Keratinocyte (primary cell): ENCODE measurements around the gene TCHP. TPM values are rescaled to one million over a fixed set of nuclear protein-coding genes. Genes with fewer than 3 reads are reported as not detected.

Experiments used
- DNase-seq: peaks from one replicate; pipeline ENCODE4 v3.0.0-alpha.2; 2011; ENCODE audit warnings: low read depth, missing footprints, low spot score
- FAIRE-seq: peaks from 2 replicates; lab custom pipeline; 2011; peaks lifted over from hg19 to GRCh38; lab: Jason Lieb, UNC
- H2AFZ ChIP-seq: 2 replicates; pipeline ENCODE4 v1.6.0; 2012; ENCODE audit warnings: low read length, control low read depth, inconsistent platforms; ENCODE audit not compliant: control insufficient read depth
- H3K27ac ChIP-seq: 2 replicates; pipeline ENCODE4 v1.5.1; 2011; ENCODE audit warnings: low read length; ENCODE audit not compliant: control insufficient read depth, insufficient read depth
- H3K27me3 ChIP-seq: 3 replicates; pipeline ENCODE4 v1.6.0; 2011; ENCODE audit warnings: low read length; ENCODE audit not compliant: control insufficient read depth, insufficient read depth; ENCODE audit errors: extremely low read depth
- H3K36me3 ChIP-seq, 2 experiments: 2 replicates in 1 of 2; 3 replicates in 1 of 2; pipeline ENCODE4 v1.5.1; 2011; ENCODE audit warnings: low read length in 2 of 2, mild to moderate bottlenecking in 1 of 2; ENCODE audit not compliant: control insufficient read depth in 2 of 2, insufficient read depth in 2 of 2; ENCODE audit errors: extremely low read depth in 1 of 2
- H3K4me1 ChIP-seq: 3 replicates; pipeline ENCODE4 v1.5.1; 2011; ENCODE audit warnings: low read length; ENCODE audit not compliant: control insufficient read depth, insufficient read depth; ENCODE audit errors: extremely low read depth
- H3K4me2 ChIP-seq: 3 replicates; pipeline ENCODE4 v1.6.0; 2011; ENCODE audit warnings: low read depth, low read length; ENCODE audit not compliant: control insufficient read depth, insufficient read depth; ENCODE audit errors: extremely low read depth
- H3K4me3 ChIP-seq, 3 experiments: fragments of 200-600 bp in 1 of 3; sonication (generic) in 1 of 3; 2 replicates in 2 of 3; 3 replicates in 1 of 3; pipeline ENCODE4 v1.5.1; 2011 to 2016; ENCODE audit warnings: low read length in 3 of 3, mild to moderate bottlenecking in 3 of 3, control low read depth in 2 of 3, inconsistent platforms in 1 of 3, low read depth in 1 of 3, mixed read lengths in 1 of 3, mixed run types in 1 of 3, moderate library complexity in 1 of 3; ENCODE audit not compliant: control insufficient read depth in 2 of 3, insufficient read depth in 2 of 3; ENCODE audit errors: extremely low read depth in 1 of 3
- H3K79me2 ChIP-seq: 2 replicates; pipeline ENCODE4 v1.6.0; 2012; ENCODE audit warnings: low read length; ENCODE audit not compliant: control insufficient read depth, insufficient read depth
- H3K9ac ChIP-seq: 3 replicates; pipeline ENCODE4 v1.6.0; 2011; ENCODE audit warnings: low read length; ENCODE audit not compliant: control insufficient read depth, insufficient read depth; ENCODE audit errors: extremely low read depth
- H3K9me1 ChIP-seq: 3 replicates; pipeline ENCODE4 v1.6.0; 2011; ENCODE audit warnings: low read length; ENCODE audit not compliant: control insufficient read depth, insufficient read depth; ENCODE audit errors: extremely low read depth
- H3K9me3 ChIP-seq: 2 replicates; pipeline ENCODE4 v1.5.1; 2012; ENCODE audit warnings: low read depth, low read length; ENCODE audit not compliant: control insufficient read depth
- H4K20me1 ChIP-seq: 3 replicates; pipeline ENCODE4 v1.6.0; 2011; ENCODE audit warnings: low read length; ENCODE audit not compliant: control insufficient read depth, insufficient read depth; ENCODE audit errors: extremely low read depth
- CTCF ChIP-seq, 3 experiments: IDR thresholded peaks in 1 of 3; conservative IDR thresholded peaks in 1 of 3; optimal IDR thresholded peaks in 1 of 3; 2 replicates in 2 of 3; 3 replicates in 1 of 3; pipeline versions ENCODE3 to v1.5.1; 2011; ENCODE audit warnings: low read length in 3 of 3, mild to moderate bottlenecking in 3 of 3, moderate library complexity in 2 of 3, control low read depth in 1 of 3, inconsistent platforms in 1 of 3; ENCODE audit not compliant: insufficient read depth in 2 of 3; ENCODE audit errors: extremely low read depth in 1 of 3
- EZH2 ChIP-seq: IDR thresholded peaks from one replicate; pipeline ENCODE4 v1.6.1; 2012; ENCODE audit warnings: inconsistent platforms, mild to moderate bottlenecking, low read length, moderate library complexity
- dilution Hi-C: fragments of 300-500 bp; cut with MboI; formaldehyde crosslinking; loops from one replicate; pipeline ENCODE4 v1.7.0; 2020; ENCODE audit warnings: low sequenced_read_pairs; ENCODE audit not compliant: extremely low pct_ligation_motif_present
- polyA plus RNA-seq, 5 experiments: library from polyadenylated mRNA; depleted of rRNA in 3 of 5; stranded (reverse) in 3 of 5; stranded (forward) in 1 of 5; unstranded in 1 of 5; fragments of >200 nt; gene quantifications; 1 replicate in 1 of 5; 2 replicates in 3 of 5; 3 replicates in 1 of 5; pipeline versions ENCODE4 v1.2.1 to v1.2.3, GENCODE V29; 2011 to 2012; ENCODE audit warnings: missing spikeins in 2 of 5, low read depth in 1 of 5, low replicate concordance in 1 of 5

TCHP gene
- polyA plus RNA-seq, 1 donor (not counting 4 experiments of a cell fraction or from before 2014, with no cell fraction given): 9.6 TPM

- H4K20me1 ChIP-seq: no peaks in the 10 kb centered on the region
- no peak overlapping the region for H3K27ac ChIP-seq
- dilution Hi-C loops: no loop called here
- FAIRE-seq (no peak), DNase-seq (no peak)
- H3K9me3 ChIP-seq: no peaks in the 10 kb centered on the region
- H3K4me1 ChIP-seq: no peaks in the 10 kb centered on the region
- TF ChIP-seq CTCF (optimal IDR thresholded peaks at IDR 0.05 in 1 of 3, IDR thresholded peaks at IDR 0.05 in 1 of 3, conservative IDR thresholded peaks at IDR 0.05 in 1 of 3; ENCODE audit: extremely low read depth in 1 of 3, insufficient read depth in 2 of 3, low read length in 3 of 3) (no peak), EZH2 (no peak)
- no peaks in the 10 kb centered on the region for H3K79me2 ChIP-seq
- H3K9ac ChIP-seq: no peak overlapping the region
- peaks cover 4 to 17% of the 10 kb centered on the region in 2 experiments for H3K36me3 ChIP-seq
- no peaks in the 10 kb centered on the region for H3K9me1 ChIP-seq
- H3K4me3 ChIP-seq: no peak overlapping the region
- H3K4me2 ChIP-seq: no peak overlapping the region
- H3K27me3 ChIP-seq: no peaks in the 10 kb centered on the region
- no peak overlapping the region for H2AFZ ChIP-seq
Observed at GRCh38 chr12:109923038-109923437, 23.0 kb downstream of the TCHP start.

GRCh38 chr12:109923481-109924245, 23.6 kb downstream of the TCHP start:
- Histone ChIP-seq H3K4me2 (no peak overlapping the region), H2AFZ (no peak overlapping the region), H3K27me3 (no peaks in the 10 kb centered on the region), H3K27ac (no peak overlapping the region), H3K79me2 (no peaks in the 10 kb centered on the region), H3K9me3 (no peaks in the 10 kb centered on the region), H3K9ac (no peak overlapping the region), H4K20me1 (no peaks in the 10 kb centered on the region), H3K36me3 (peaks cover 4 to 20% of the 10 kb centered on the region in 2 experiments), H3K4me3 (no peak overlapping the region), H3K9me1 (no peaks in the 10 kb centered on the region), H3K4me1 (no peaks in the 10 kb centered on the region)
- TF ChIP-seq EZH2: no peak
- no peak for TF ChIP-seq CTCF (optimal IDR thresholded peaks at IDR 0.05 in 1 of 3, IDR thresholded peaks at IDR 0.05 in 1 of 3, conservative IDR thresholded peaks at IDR 0.05 in 1 of 3; ENCODE audit: extremely low read depth in 1 of 3, insufficient read depth in 2 of 3, low read length in 3 of 3)
- dilution Hi-C loops: no loop called here
- no peak for FAIRE-seq
- DNase-seq: no peak
